NB4 (cell line): ENCODE data around the gene PREB.

Experiments
- DNase-seq: peaks from one replicate; pipeline ENCODE4 v3.0.0; 2010; ENCODE audit warnings: low read depth
- H3K4me3 ChIP-seq: one replicate; pipeline ENCODE4 v1.5.1; 2011; ENCODE audit warnings: mild to moderate bottlenecking, low read depth, low read length, moderate library complexity
- CTCF ChIP-seq: IDR thresholded peaks from one replicate; pipeline ENCODE4 v1.5.1; 2012; ENCODE audit warnings: low read depth, low read length
- MAX ChIP-seq: IDR thresholded peaks from 2 replicates; pipeline ENCODE4 v1.6.1; 2011; ENCODE audit warnings: low read depth, low read length
- MYC ChIP-seq: IDR thresholded peaks from 2 replicates; pipeline ENCODE4 v1.6.1; 2011; ENCODE audit warnings: low read depth, low read length
- POLR2A ChIP-seq: IDR thresholded peaks from 2 replicates; pipeline ENCODE4 v1.6.1; 2011; ENCODE audit warnings: mild to moderate bottlenecking; ENCODE audit not compliant: insufficient read length; ENCODE audit errors: extremely low read depth

PREB gene

GRCh38 chr2:27109083-27109482 is 25.4 kb downstream of the PREB start:
- no peak for TF ChIP-seq MYC
- no peak for TF ChIP-seq MAX
- TF ChIP-seq POLR2A = no peak
- TF ChIP-seq CTCF = no peak
- H3K4me3 ChIP-seq = no peak overlapping the region
- DNase-seq = no peak

- no peak overlapping the region for H3K4me3 ChIP-seq
- DNase-seq = no peak
- TF ChIP-seq MAX (no peak), MYC (no peak), CTCF (no peak), POLR2A (no peak)
These were observed 26.2 kb downstream of the PREB start for GRCh38 chr2:27108221-27108620.

GRCh38 chr2:27105981-27106380 is 28.5 kb downstream of the PREB start:
- no peak for DNase-seq
- no peak overlapping the region for H3K4me3 ChIP-seq
- TF ChIP-seq POLR2A (no peak), CTCF (no peak), MAX (no peak), MYC (no peak)

- TF ChIP-seq MAX (no peak), CTCF (no peak), MYC (no peak), POLR2A (no peak)
- DNase-seq = no peak
- H3K4me3 ChIP-seq = no peak overlapping the region
These were observed 32.1 kb downstream of the PREB start for GRCh38 chr2:27102329-27102728.

- H3K4me3 ChIP-seq = no peak overlapping the region
- no peak for TF ChIP-seq MAX
- TF ChIP-seq POLR2A = no peak
- TF ChIP-seq CTCF = no peak
- no peak for TF ChIP-seq MYC
- no peak for DNase-seq
These were observed 34.4 kb downstream of the PREB start for GRCh38 chr2:27100036-27100435.
